HG03575 (cell line): ENCODE results near the gene TACC2.

Experiments
- ATAC-seq: cut with Tn5 transposase; IDR thresholded peaks from one replicate; pipeline ENCODE4 v1.9.1; 2021; ENCODE audit not compliant: unreplicated experiment, insufficient number of reproducible peaks, low FRiP score; ENCODE audit errors: extremely low read depth

The TACC2 gene

GRCh38 chr10:122168598-122169394 lies 179.8 kb downstream of the TACC2 start:
- ATAC-seq: no peak

- no peak for ATAC-seq
These were observed 181.8 kb downstream of the TACC2 start for GRCh38 chr10:122170802-122171201.

- no peak for ATAC-seq
These were observed 182.5 kb downstream of the TACC2 start for GRCh38 chr10:122171302-122172075.

- no peak for ATAC-seq
These were observed 183.5 kb downstream of the TACC2 start for GRCh38 chr10:122172361-122173008.

GRCh38 chr10:122173337-122173736 lies 184.4 kb downstream of the TACC2 start:
- no peak for ATAC-seq

GRCh38 chr10:122173766-122174435 lies 184.9 kb downstream of the TACC2 start:
- no peak for ATAC-seq

GRCh38 chr10:122176232-122177213 lies 187.6 kb downstream of the TACC2 start:
- ATAC-seq: no peak

- no peak for ATAC-seq
These were observed 189.7 kb downstream of the TACC2 start for GRCh38 chr10:122178655-122179054.

GRCh38 chr10:122181041-122181732 lies 192.2 kb downstream of the TACC2 start:
- ATAC-seq: no peak

- ATAC-seq: no peak
These were observed 192.9 kb downstream of the TACC2 start for GRCh38 chr10:122181876-122182275.

- ATAC-seq: no peak
These were observed 193.3 kb downstream of the TACC2 start for GRCh38 chr10:122182308-122182707.

- no peak for ATAC-seq
These were observed 195.3 kb downstream of the TACC2 start for GRCh38 chr10:122184254-122184653.

GRCh38 chr10:122185643-122186042 lies 196.7 kb downstream of the TACC2 start:
- no peak for ATAC-seq

GRCh38 chr10:122186816-122187810 lies 198.2 kb downstream of the TACC2 start:
- ATAC-seq: no peak

GRCh38 chr10:122188706-122189105 lies 199.7 kb downstream of the TACC2 start:
- no peak for ATAC-seq

GRCh38 chr10:122189185-122189584 lies 200.2 kb downstream of the TACC2 start:
- ATAC-seq: no peak
